ENCODE measurements around the gene ZNRF3. TPM values are rescaled to one million over a fixed set of nuclear protein-coding genes. Genes with fewer than 3 reads are reported as not detected.

ZNRF3 gene
- total RNA-seq, 6 experiments from 2014 or later: 5.8 to 9.2 (median 6.9) TPM

DNA sequence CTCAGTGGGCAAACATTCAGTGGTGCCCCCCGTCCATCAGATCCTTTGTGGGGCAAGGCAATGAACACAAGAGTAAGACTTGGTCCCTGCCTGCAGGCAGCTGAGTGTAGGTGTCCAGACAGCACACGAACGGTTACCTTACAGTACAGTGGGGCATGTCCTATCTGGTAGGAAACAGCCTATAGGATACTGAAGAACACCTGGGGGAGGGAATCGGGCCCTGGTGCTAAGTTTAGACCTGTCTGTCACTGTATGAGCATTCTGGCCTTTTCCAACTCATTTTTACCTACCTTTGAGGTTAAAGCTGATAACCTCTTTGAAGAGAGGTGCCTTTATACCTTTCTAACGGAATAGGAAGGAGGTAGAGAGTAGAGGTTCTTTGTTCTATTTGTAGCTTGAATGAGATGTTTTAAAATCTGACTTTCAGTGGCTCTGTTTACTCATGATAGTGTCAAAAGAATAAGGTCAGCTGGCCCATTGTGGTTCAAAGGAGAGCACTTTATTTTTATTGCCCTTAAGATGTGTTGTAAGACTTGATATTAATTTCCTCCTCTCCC, 8.9 kb downstream of the ZNRF3 start:
- DNase-seq: no peak
- 50% methylated on average over 3 of the region's 5 CpGs for WGBS (ENCODE audit: insufficient coverage, low coverage, low lambda C conversion rate, missing lambda C conversion rate)
- Histone ChIP-seq H3K36me3 (no peaks in the 10 kb centered on the region), H3K4me3 (no peak overlapping the region), H3K4me1 (peaks cover 0 to 20% (median 0%) of the 10 kb centered on the region in 4 donors), H3K27ac (no peak overlapping the region), H3K27me3 (no peaks in the 10 kb centered on the region), H3K9me3 (no peaks in the 10 kb centered on the region)
- intact Hi-C loops (cut with DNase I): no loop called here
- peak in 3 of 4 donors; percentile 26 to 38 (median 26) for ATAC-seq
- no peak for TF ChIP-seq POLR2A (IDR thresholded peaks at IDR 0.05)
- no peak for TF ChIP-seq CTCF (IDR thresholded peaks at IDR 0.05)

- ATAC-seq (peak in 1 of 4 donors; percentile 38), DNase-seq (no peak)
- TF ChIP-seq CTCF (IDR thresholded peaks at IDR 0.05) (no peak), POLR2A (IDR thresholded peaks at IDR 0.05) (no peak)
- H3K4me3 ChIP-seq: no peak overlapping the region
- no peaks in the 10 kb centered on the region for H3K27me3 ChIP-seq
- H3K4me1 ChIP-seq: peaks cover 0 to 10% (median 0%) of the 10 kb centered on the region in 4 donors
- 93% methylated on average over 4 of the region's 4 CpGs for WGBS (ENCODE audit: insufficient coverage, low coverage, low lambda C conversion rate, missing lambda C conversion rate)
- no peak overlapping the region for H3K27ac ChIP-seq
- intact Hi-C loops (cut with DNase I): no loop called here
- no peaks in the 10 kb centered on the region for H3K36me3 ChIP-seq
- no peaks in the 10 kb centered on the region for H3K9me3 ChIP-seq
Measured at GRCh38 chr22:28893810-28894209, 10.4 kb downstream of the ZNRF3 start.

- no peak overlapping the region for H3K4me3 ChIP-seq
- no peak for TF ChIP-seq CTCF (IDR thresholded peaks at IDR 0.05)
- TF ChIP-seq POLR2A (IDR thresholded peaks at IDR 0.05): no peak
- no peaks in the 10 kb centered on the region for H3K9me3 ChIP-seq
- H3K27me3 ChIP-seq: no peaks in the 10 kb centered on the region
- intact Hi-C loops (cut with DNase I): no loop called here
- H3K36me3 ChIP-seq: no peaks in the 10 kb centered on the region
- DNase-seq (no peak), ATAC-seq (no peak)
- no peak overlapping the region for H3K27ac ChIP-seq
- H3K4me1 ChIP-seq: peaks cover 0 to 10% (median 0%) of the 10 kb centered on the region in 4 donors
- 100% methylated on average over 1 of the region's 8 CpGs for WGBS (ENCODE audit: insufficient coverage, low coverage, low lambda C conversion rate, missing lambda C conversion rate)
Measured at GRCh38 chr22:28894334-28894733, 11.0 kb downstream of the ZNRF3 start.

DNA sequence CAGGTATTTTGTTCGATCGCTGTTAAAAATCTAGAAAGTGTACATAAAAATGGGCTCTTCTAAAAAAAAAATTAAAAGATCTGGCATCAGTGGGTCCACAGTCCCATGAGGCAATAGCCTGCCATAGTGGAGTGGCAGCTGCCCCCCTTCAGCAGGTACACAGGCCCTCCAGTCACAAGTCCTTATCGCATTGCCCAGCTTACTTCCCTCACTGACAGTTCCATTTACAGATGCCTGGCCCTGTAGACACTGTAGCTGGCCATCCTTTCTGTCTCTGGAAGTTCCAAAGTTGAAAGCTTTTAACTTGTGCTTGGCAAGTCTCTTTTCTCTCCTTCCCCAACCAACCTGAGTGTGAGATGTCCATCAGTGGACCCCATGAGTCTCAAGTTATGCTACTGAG, 11.4 kb downstream of the ZNRF3 start:
- no peaks in the 10 kb centered on the region for H3K27me3 ChIP-seq
- TF ChIP-seq POLR2A (IDR thresholded peaks at IDR 0.05) (no peak), CTCF (IDR thresholded peaks at IDR 0.05) (no peak)
- H3K4me3 ChIP-seq: no peak overlapping the region
- no peak for DNase-seq
- H3K4me1 ChIP-seq: peaks cover 0 to 10% (median 0%) of the 10 kb centered on the region in 4 donors
- intact Hi-C loops (cut with DNase I): no loop called here
- WGBS (ENCODE audit: insufficient coverage, low coverage, low lambda C conversion rate, missing lambda C conversion rate): 67% methylated on average over 3 of the region's 3 CpGs
- H3K27ac ChIP-seq: no peak overlapping the region
- no peak for ATAC-seq
- no peaks in the 10 kb centered on the region for H3K9me3 ChIP-seq
- H3K36me3 ChIP-seq: no peaks in the 10 kb centered on the region
